Caco-2 (cell line): ENCODE results near the gene GCA. TPM values are rescaled to one million over a fixed set of nuclear protein-coding genes. Genes with fewer than 3 reads are reported as not detected.

ENCODE experiments used
- BruUV-seq: library from RNA; stranded (reverse); fragments of 400-500 nt; replicated peaks from 2 replicates; lab custom pipeline; 2021; lab: Mats Ljungman, UMichigan
- CTCF ChIA-PET: fragments of 300-600 bp; sonication (Branson Sonifier 250); formaldehyde crosslinking; loops from one replicate; lab custom pipeline; 2022; ENCODE audit warnings: antibody characterized with exemption; lab: Charles Lee
- POLR2A ChIA-PET: fragments of 300-600 bp; sonication (Branson Sonifier 250); formaldehyde crosslinking; loops from one replicate; lab custom pipeline; 2022; ENCODE audit warnings: antibody characterized with exemption; lab: Charles Lee
- DNase-seq, 2 experiments: peaks; one replicate each; pipeline versions ENCODE4 v3.0.0 to v3.0.0-alpha.2; 2020 to 2022
- H3K27me3 ChIP-seq: replicated peaks from 2 replicates; pipeline ENCODE4 v1.6.0; 2011; ENCODE audit warnings: low read length; ENCODE audit not compliant: control insufficient read depth, insufficient read depth
- H3K36me3 ChIP-seq: 2 replicates; pipeline ENCODE4 v1.5.1; 2011; ENCODE audit warnings: low read length; ENCODE audit not compliant: control insufficient read depth, insufficient read depth
- H3K4me1 ChIP-seq: fragments of 250-450 bp; sonication (Bioruptor Pico); 2 replicates; pipeline ENCODE4 v1.5.1; 2020; ENCODE audit warnings: mild to moderate bottlenecking
- H3K4me3 ChIP-seq: 2 replicates; pipeline ENCODE4 v1.5.1; 2011; ENCODE audit warnings: low read depth, mild to moderate bottlenecking, control low read depth, low read length
- H3K9me3 ChIP-seq: fragments of 250-450 bp; sonication (Bioruptor Pico); 2 replicates; pipeline ENCODE4 v1.5.1; 2020; ENCODE audit warnings: mild to moderate bottlenecking, moderate library complexity
- H3K27ac Mint-ChIP-seq: one replicate; pipeline ENCODE4 v1.8.0; 2022; ENCODE audit warnings: mixed read lengths; ENCODE audit not compliant: unreplicated experiment
- H3K27me3 Mint-ChIP-seq: one replicate; pipeline ENCODE4 v1.8.0; 2022; ENCODE audit warnings: mixed read lengths; ENCODE audit not compliant: insufficient read depth, unreplicated experiment
- H3K36me3 Mint-ChIP-seq: one replicate; pipeline ENCODE4 v1.8.0; 2022; ENCODE audit warnings: mild to moderate bottlenecking, mixed read lengths; ENCODE audit not compliant: insufficient read depth, unreplicated experiment
- H3K4me1 Mint-ChIP-seq: one replicate; pipeline ENCODE4 v1.8.0; 2022; ENCODE audit warnings: low read depth, mixed read lengths; ENCODE audit not compliant: unreplicated experiment
- H3K4me3 Mint-ChIP-seq: one replicate; pipeline ENCODE4 v1.8.0; 2022; ENCODE audit warnings: mild to moderate bottlenecking, moderate library complexity, mixed read lengths; ENCODE audit not compliant: unreplicated experiment
- H3K9me3 Mint-ChIP-seq: one replicate; pipeline ENCODE4 v1.8.0; 2022; ENCODE audit warnings: mixed read lengths; ENCODE audit not compliant: unreplicated experiment
- CTCF ChIP-seq, 2 experiments: fragments of 200-600 bp in 1 of 2; IDR thresholded peaks; 1 replicate in 1 of 2; 2 replicates in 1 of 2; pipeline versions ENCODE4 v1.5.1 to v1.8.0; 2011 to 2022; ENCODE audit warnings: antibody characterized with exemption in 1 of 2, control low read depth in 1 of 2, inconsistent platforms in 1 of 2, low read depth in 1 of 2, low read length in 1 of 2, mild to moderate bottlenecking in 1 of 2, moderate library complexity in 1 of 2; ENCODE audit not compliant: insufficient read depth in 1 of 2, severe bottlenecking in 1 of 2, unreplicated experiment in 1 of 2
- intact Hi-C: fragments of 100-400 bp; cut with micrococcal nuclease; formaldehyde crosslinking; loops from one replicate; pipeline ENCODE4 v1.10.0; 2022; ENCODE audit not compliant: unreplicated experiment
- total RNA-seq: library from RNA; stranded (reverse); gene quantifications from 2 replicates; pipeline ENCODE4 v1.2.3, GENCODE V29; 2022

Gene GCA
- total RNA-seq, 1 experiment from 2014 or later, result 29.4 TPM

GRCh38 chr2:162382278-162382677, 38.3 kb downstream of the GCA start:
- Mint-ChIP-seq H3K4me3 (no peak overlapping the region), H3K36me3 (no peaks in the 10 kb centered on the region), H3K27ac (no peak overlapping the region), H3K9me3 (no peaks in the 10 kb centered on the region), H3K4me1 (no peaks in the 10 kb centered on the region), H3K27me3 (peaks cover 10% of the 10 kb centered on the region)
- Histone ChIP-seq H3K9me3 (no peaks in the 10 kb centered on the region), H3K36me3 (no peaks in the 10 kb centered on the region), H3K4me3 (no peak overlapping the region), H3K4me1 (no peaks in the 10 kb centered on the region), H3K27me3 (no peaks in the 10 kb centered on the region)
- BruUV-seq, result no TSS peak
- POLR2A ChIA-PET, result no interaction called here
- no peak for TF ChIP-seq CTCF (IDR thresholded peaks at IDR 0.05; ENCODE audit: insufficient read depth in 1 of 2, low read depth in 1 of 2, low read length in 1 of 2, severe bottlenecking in 1 of 2, unreplicated experiment in 1 of 2)
- CTCF ChIA-PET, result no interaction called here
- intact Hi-C loops, result loop anchor here (10.0 kb wide), 1 partner anchor 413 kb away; no protein-coding TSS in a partner anchor
- no peak for DNase-seq

GRCh38 chr2:162385536-162385935, 41.6 kb downstream of the GCA start:
- H3K27me3 Mint-ChIP-seq, result peaks cover 9% of the 10 kb centered on the region
- no peaks in the 10 kb centered on the region for H3K4me1 Mint-ChIP-seq
- DNase-seq, result no peak
- H3K27me3 ChIP-seq, result no peaks in the 10 kb centered on the region
- no peaks in the 10 kb centered on the region for H3K9me3 ChIP-seq
- ChIA-PET CTCF (no interaction called here), POLR2A (no interaction called here)
- intact Hi-C loops, result loop anchor here (10.0 kb wide), 1 partner anchor 409 kb away; no protein-coding TSS in a partner anchor
- no peaks in the 10 kb centered on the region for H3K4me1 ChIP-seq
- no TSS peak for BruUV-seq
- H3K36me3 Mint-ChIP-seq, result no peaks in the 10 kb centered on the region
- H3K4me3 Mint-ChIP-seq, result no peak overlapping the region
- TF ChIP-seq CTCF (IDR thresholded peaks at IDR 0.05; ENCODE audit: insufficient read depth in 1 of 2, low read depth in 1 of 2, low read length in 1 of 2, severe bottlenecking in 1 of 2, unreplicated experiment in 1 of 2), result no peak
- H3K27ac Mint-ChIP-seq, result no peak overlapping the region
- no peaks in the 10 kb centered on the region for H3K36me3 ChIP-seq
- H3K4me3 ChIP-seq, result no peak overlapping the region
- no peaks in the 10 kb centered on the region for H3K9me3 Mint-ChIP-seq

GRCh38 chr2:162390801-162391200, 46.9 kb downstream of the GCA start:
- no peaks in the 10 kb centered on the region for H3K27me3 ChIP-seq
- H3K4me3 ChIP-seq, result no peak overlapping the region
- TF ChIP-seq CTCF (IDR thresholded peaks at IDR 0.05; ENCODE audit: insufficient read depth in 1 of 2, low read depth in 1 of 2, low read length in 1 of 2, severe bottlenecking in 1 of 2, unreplicated experiment in 1 of 2), result peak in 1 of 2 experiments; percentile 33
- intact Hi-C loops, result no loop called here
- POLR2A ChIA-PET, result no interaction called here
- Mint-ChIP-seq H3K27me3 (peaks cover 10% of the 10 kb centered on the region), H3K9me3 (no peaks in the 10 kb centered on the region), H3K4me1 (no peaks in the 10 kb centered on the region), H3K36me3 (no peaks in the 10 kb centered on the region), H3K4me3 (no peak overlapping the region), H3K27ac (no peak overlapping the region)
- no peaks in the 10 kb centered on the region for H3K9me3 ChIP-seq
- CTCF ChIA-PET, result no interaction called here
- no TSS peak for BruUV-seq
- no peaks in the 10 kb centered on the region for H3K4me1 ChIP-seq
- no peak for DNase-seq
- H3K36me3 ChIP-seq, result no peaks in the 10 kb centered on the region
